D341Med (cell line): ENCODE measurements around the gene CRYGS.
"Not testable (repeated sequence)": the region's sequence is repeated elsewhere in the genome, so short reads cannot be mapped to it uniquely, and the experiment has no call there.

Source experiments
- DNase-seq: peaks from one replicate; pipeline ENCODE4 v3.0.0; 2012; ENCODE audit warnings: low spot score

CRYGS gene

DNA sequence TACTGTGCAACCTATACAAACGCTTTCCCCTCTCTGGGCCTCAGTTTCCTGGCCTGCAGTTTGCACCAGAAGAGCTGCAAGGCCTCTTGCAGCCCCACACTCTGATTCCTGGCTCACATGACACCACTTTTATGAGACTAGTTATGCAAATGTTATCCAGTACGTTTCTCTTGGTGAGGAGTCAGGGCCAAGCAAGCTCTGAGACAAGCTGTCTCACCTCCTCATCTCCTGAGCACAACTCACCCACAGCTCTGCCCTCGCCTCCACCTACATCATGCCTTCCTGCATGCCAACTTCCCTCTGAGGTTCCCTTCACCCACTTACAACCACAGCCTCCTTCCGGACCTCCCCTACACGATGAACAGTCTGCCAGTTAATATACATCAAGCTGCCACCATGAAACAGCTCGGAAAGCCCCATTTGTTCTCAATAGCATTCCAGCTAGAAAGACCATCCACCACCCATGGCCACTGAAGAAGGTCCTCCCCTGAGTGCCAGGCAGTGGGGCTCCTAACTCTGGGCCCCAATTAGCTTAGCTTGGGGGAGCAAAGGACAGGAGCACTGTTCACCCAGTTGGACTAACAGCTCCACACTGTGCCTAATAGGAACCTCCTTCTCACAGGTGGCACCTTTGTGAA lies 25.0 kb downstream of the CRYGS start:
- no peak for DNase-seq

- DNase-seq = no peak
Observed at GRCh38 chr3:186517218-186517617, 27.0 kb downstream of the CRYGS start.

- DNase-seq = no peak
Observed at GRCh38 chr3:186516646-186517045, 27.5 kb downstream of the CRYGS start.

- DNase-seq = no peak
Observed at GRCh38 chr3:186515125-186515524, 29.1 kb downstream of the CRYGS start.

DNA sequence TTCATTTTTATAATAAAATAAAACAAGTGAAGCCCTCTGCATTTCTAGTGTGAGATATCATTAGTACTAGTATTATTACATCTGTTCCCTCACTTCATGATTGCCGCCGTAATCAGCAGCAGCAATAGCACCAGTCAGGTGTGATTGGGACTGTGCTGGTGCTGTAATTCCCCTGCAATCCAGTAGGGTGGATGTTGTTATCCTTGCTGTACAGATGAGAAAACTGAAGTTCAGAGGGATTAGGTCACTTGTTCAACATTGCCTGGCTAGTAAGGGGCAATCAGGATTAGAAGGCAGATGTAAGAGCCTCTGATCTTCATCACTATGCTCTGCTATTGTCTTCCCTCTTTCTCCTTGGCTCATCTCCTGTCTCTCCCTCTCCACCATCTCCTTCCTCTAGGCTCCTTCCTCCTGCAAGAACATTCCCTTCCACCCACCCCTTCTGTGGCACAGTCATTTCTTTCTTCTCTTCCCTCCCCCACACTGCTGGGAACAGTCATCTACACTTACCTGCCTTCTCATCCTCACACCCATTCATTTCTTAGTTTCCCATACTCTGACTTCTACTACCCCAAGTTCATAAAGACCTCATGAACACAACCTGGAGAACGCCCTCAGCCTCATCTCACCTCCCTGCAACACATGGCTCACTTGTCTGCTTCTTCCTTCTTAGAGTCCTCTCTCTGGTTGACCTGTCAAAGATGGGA lies 29.7 kb downstream of the CRYGS start:
- DNase-seq = no peak

GRCh38 chr3:186513386-186513785 lies 30.8 kb downstream of the CRYGS start:
- no peak for DNase-seq

- no peak for DNase-seq
Observed at GRCh38 chr3:186512570-186513302, 31.4 kb downstream of the CRYGS start.

GRCh38 chr3:186511702-186512101 lies 32.5 kb downstream of the CRYGS start:
- DNase-seq = no peak

DNA sequence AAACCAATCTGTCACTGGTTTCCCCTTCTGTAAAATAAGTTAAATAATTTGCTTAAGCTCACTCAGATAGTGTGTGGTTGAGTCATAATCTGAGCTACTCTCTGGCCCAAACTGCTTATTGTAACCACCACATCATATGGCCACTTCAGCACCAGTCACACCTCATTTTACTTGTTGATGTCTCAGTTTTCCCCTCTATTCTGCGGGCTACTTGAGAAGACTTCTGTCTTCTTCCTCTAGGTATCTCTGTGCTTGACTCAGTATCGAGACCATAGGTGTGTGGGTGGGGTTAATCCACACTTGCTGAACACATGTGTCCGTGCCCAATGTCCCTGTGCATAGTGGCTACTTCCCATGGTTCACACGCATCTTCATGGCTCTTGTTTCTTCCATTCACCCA lies 32.9 kb downstream of the CRYGS start:
- DNase-seq = no peak

DNA sequence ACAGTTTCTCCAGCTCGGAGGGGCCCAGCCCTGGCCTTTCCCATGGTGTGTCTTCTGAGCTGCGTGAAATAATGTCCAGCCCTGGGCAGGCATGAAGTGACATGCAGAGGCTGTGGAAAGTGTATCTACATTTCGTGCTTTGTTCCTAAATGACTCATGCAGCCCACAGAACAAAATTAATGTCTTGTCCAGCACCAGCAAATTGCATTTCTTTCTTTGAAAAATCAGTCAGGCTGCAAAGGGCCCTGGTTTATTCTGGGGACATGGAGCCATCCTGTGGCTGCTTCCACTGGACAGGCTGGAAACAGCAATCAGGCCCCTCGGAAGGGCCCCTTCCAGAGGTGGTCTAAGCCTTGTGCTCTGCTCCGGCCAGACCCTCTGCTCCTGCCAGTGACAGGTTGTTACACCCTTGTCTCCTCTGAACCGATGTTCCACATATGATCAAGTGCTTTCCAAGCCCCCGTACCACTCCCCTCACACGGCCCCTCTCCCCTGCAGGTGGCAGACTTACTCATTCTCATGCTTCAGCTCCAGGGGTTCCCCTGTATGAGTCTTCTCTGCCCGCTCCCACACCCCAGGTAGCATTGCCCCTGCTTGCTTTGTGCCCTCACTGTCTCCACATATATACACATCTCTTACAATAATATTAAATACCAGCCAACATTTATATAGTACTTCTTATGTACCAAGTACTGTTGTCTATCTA lies 33.7 kb downstream of the CRYGS start:
- no peak for DNase-seq

DNA sequence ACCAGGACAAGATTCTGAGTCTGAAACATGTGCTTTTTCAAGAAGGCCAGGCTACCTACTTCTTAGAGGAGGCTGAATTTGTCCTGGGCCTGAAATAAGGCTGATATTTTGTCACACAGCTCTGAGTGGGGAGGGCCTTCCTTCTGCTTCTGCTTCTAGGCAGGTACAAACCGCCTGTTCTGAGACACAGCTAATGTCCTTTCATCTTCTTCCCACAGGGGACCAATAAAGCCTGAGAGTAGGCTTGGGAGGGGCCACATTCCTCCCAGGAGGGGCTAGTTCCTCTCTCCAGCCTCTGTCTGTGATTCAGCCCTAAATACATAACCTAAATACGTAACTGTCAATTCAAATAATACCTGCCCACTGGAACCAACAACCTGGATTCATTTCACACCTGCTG lies 34.8 kb downstream of the CRYGS start:
- DNase-seq = no peak

GRCh38 chr3:186506857-186507256 lies 37.3 kb downstream of the CRYGS start:
- DNase-seq = no peak

GRCh38 chr3:186506191-186506739 lies 37.9 kb downstream of the CRYGS start:
- no peak for DNase-seq

GRCh38 chr3:186502966-186503712 lies 41.0 kb downstream of the CRYGS start:
- no peak for DNase-seq

DNA sequence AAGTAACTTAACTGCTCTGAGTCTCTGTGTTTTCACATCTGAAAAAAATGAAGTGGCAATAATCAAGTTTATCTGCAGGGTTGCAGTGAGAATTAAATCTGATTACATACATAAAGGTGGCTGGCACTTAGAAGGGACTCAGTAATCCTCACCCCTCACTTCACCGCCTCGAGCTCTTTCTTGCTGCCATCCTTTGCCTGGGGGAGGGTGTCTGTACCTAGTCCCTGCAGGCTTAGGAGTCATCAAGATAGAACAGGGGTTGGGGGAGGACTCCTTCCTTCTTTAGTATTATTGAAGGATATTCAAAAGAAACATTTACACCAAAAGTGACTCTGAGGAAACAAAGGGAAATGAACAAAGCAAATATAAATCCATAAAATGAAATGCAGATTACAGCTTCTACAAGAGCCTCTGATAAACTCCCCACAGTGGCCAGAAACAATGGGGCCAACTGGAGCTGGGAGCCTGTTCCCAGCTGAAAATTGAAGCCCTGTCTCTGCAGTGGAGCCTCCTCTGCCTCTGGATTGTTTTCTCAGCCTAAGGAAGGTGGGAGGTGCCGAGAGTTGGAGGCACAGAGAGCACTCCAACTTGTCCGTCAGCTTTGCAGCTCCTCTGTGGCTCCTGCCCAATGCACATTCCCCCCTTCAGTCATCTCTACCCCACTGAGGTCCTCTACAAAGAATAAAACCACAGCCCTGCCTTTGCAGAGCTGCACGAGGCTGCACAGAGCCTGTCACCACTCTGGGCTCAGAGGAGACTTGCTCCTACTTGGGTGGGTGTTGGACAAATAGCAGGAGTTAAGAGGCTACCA lies 41.8 kb downstream of the CRYGS start:
- no peak for DNase-seq

DNA sequence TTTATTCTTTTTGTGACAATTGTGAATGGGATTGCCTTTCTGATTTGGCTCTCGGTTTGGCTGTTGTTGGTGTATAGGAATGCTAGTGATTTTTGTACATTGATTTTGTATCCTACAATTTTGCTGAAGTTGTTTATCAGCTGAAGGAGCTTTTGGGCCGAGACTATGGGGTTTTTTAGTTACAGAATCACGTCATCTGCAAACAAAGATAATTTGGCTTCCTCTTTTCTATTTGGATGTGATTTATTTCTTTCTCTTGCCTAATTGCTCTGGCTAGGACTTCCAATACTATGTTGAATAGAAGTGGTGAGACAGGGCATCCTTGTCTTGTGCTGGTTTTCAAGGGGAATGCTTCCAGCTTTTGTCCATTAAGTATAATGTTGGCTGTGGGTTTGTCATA lies 44.2 kb downstream of the CRYGS start:
- not testable (repeated sequence) for DNase-seq

- DNase-seq = not testable (repeated sequence)
Observed at GRCh38 chr3:186498022-186498421, 46.2 kb downstream of the CRYGS start.

- no peak for DNase-seq
Observed at GRCh38 chr3:186497608-186498007, 46.6 kb downstream of the CRYGS start.

- no peak for DNase-seq
Observed at GRCh38 chr3:186496635-186497034, 47.5 kb downstream of the CRYGS start.

- DNase-seq = no peak
Observed at GRCh38 chr3:186496016-186496415, 48.2 kb downstream of the CRYGS start.
